T-helper 22 cell (primary cell): Measurements from ENCODE around the gene CDK6.

Experiments
- DNase-seq: peaks from one replicate; pipeline ENCODE4 v3.0.0-alpha.2; 2020; ENCODE audit warnings: low read depth

The CDK6 gene

GRCh38 chr7:92793656-92794205 is 42.6 kb downstream of the CDK6 start:
- no peak for DNase-seq

GRCh38 chr7:92790992-92791391 is 45.4 kb downstream of the CDK6 start:
- DNase-seq: no peak

- no peak for DNase-seq
Observed at GRCh38 chr7:92788559-92789183, 47.7 kb downstream of the CDK6 start.

- no peak for DNase-seq
Observed at GRCh38 chr7:92785923-92786322, 50.5 kb downstream of the CDK6 start.

GRCh38 chr7:92784935-92785334 is 51.4 kb downstream of the CDK6 start:
- no peak for DNase-seq

- no peak for DNase-seq
Observed at GRCh38 chr7:92783260-92784201, 52.8 kb downstream of the CDK6 start.

GRCh38 chr7:92782855-92783254 is 53.5 kb downstream of the CDK6 start:
- DNase-seq: no peak

- no peak for DNase-seq
Observed at GRCh38 chr7:92782236-92782635, 54.1 kb downstream of the CDK6 start.

- no peak for DNase-seq
Observed at GRCh38 chr7:92781117-92781720, 55.2 kb downstream of the CDK6 start.

GRCh38 chr7:92778972-92779371 is 57.4 kb downstream of the CDK6 start:
- no peak for DNase-seq

GRCh38 chr7:92777993-92778392 is 58.4 kb downstream of the CDK6 start:
- no peak for DNase-seq

- no peak for DNase-seq
Observed at GRCh38 chr7:92773808-92774207, 62.6 kb downstream of the CDK6 start.

GRCh38 chr7:92769844-92770243 is 66.5 kb downstream of the CDK6 start:
- no peak for DNase-seq

GRCh38 chr7:92769394-92769699 is 67.0 kb downstream of the CDK6 start:
- no peak for DNase-seq

- DNase-seq: no peak
Observed at GRCh38 chr7:92768501-92769393, 67.6 kb downstream of the CDK6 start.

GRCh38 chr7:92767437-92767836 is 68.9 kb downstream of the CDK6 start:
- DNase-seq: no peak

- no peak for DNase-seq
Observed at GRCh38 chr7:92766461-92767003, 69.8 kb downstream of the CDK6 start.

GRCh38 chr7:92765725-92766124 is 70.6 kb downstream of the CDK6 start:
- no peak for DNase-seq

- no peak for DNase-seq
Observed at GRCh38 chr7:92763636-92764423, 72.5 kb downstream of the CDK6 start.

GRCh38 chr7:92762851-92763250 is 73.5 kb downstream of the CDK6 start:
- DNase-seq: no peak
